Epithelial cell of prostate (primary cell): ENCODE data around the gene ATP7A.
"Not testable (repeated sequence)": the region's sequence is repeated elsewhere in the genome, so short reads cannot be mapped to it uniquely, and the experiment has no call there.

Experiments
- DNase-seq: peaks from one replicate; pipeline ENCODE4 v3.0.0-alpha.2; 2011; ENCODE audit warnings: low read depth, low spot score
- H3K27ac ChIP-seq: fragments of 450-650 bp; 2 replicates; pipeline ENCODE4 v1.5.1; 2017; ENCODE audit warnings: mild to moderate bottlenecking

Gene ATP7A

DNA sequence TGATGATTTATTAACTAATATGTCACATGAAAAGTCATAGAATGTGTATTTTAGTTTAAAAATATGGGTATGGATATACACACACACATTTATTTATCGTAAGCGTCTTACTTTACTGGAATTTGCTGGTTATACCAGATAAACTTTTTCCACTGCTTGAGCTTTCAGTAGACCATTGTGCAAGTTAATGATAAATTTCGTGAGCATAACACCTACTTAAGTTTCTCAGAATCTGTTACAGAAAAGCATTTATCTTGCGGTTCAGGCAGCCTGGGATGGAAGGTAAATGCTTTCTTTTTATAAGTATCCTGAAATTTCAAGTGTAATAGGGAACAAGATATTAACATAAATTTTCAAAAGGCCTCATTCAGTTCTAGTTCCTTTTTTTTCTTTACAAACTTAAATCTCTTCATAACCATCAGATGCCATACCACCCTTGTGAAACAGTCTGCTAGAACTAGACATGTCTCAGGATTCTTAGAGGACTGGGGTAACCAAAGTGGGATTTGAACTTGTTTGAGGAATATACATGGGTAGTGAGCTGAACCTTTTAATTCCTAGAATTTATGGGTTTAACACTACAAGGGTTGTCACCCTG, 27.7 kb downstream of the ATP7A start:
- H3K27ac ChIP-seq, result no peak overlapping the region
- DNase-seq, result no peak

DNA sequence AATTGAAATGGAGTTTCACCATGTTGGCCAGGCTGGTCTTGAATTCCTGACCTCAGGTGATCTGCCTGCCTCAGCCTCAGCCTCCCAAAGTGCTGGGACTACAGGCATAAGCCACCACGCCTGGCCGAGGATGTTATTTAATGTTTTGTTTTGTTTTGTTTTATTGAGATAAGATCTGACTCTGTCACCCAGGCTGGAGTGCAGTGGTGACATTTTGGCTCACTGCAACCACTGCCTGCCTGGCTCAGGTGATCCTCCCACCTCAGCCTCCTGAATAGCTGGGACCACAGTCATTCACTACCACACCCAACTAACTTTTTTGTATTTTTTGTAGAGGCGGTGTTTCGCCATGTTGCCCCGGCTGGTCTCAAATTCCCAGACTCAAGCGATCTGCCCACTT, 34.5 kb downstream of the ATP7A start:
- not testable (repeated sequence) for H3K27ac ChIP-seq, DNase-seq

DNA sequence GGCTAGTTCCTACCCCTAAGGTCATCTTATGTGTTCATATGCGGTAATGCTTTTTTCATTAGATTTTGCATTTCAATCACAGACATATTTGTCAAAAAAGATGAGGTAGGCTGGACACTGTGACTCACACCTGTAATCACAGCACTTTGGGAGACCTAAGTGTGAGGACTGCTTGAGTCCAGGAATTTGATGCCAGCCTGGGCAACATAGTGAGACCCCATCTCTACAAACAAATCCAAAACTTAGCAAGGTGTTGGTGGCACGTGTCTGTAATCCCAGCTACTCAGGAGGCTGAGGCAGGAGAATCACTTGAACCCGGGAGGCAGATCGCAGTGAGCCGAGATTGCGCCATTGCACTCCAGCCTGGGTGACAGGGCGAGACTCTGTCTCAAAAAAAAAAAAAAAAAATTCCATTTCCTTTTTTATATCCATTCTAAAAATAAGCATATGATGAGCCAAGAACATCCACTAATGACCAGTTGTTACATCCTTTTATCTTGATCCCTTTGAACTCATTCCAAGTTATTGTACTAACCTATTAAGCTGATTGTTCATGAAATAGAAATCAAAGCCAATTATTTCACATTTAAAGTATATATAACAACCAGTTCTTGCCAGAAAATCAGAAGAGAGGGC, 35.5 kb downstream of the ATP7A start:
- H3K27ac ChIP-seq, result no peak overlapping the region
- no peak for DNase-seq

DNA sequence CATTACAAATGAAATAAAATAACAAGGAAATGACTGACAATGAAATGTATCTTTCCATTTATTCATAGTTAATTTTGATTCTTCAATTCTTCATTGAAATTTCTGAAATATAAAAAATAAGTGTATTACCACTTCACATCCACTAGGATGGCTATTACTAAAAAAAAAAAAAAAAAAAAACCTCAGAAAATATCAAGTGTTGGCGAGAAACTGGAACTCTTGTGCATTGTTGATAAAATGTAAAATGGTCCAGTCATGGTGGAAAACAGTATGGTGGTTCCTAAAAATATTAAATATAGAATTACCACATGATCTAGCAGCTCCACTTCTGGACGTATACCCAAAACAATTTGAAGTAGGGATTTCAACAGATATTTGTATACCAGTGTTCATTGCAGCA, 36.1 kb downstream of the ATP7A start:
- no peak for DNase-seq
- no peak overlapping the region for H3K27ac ChIP-seq

DNA sequence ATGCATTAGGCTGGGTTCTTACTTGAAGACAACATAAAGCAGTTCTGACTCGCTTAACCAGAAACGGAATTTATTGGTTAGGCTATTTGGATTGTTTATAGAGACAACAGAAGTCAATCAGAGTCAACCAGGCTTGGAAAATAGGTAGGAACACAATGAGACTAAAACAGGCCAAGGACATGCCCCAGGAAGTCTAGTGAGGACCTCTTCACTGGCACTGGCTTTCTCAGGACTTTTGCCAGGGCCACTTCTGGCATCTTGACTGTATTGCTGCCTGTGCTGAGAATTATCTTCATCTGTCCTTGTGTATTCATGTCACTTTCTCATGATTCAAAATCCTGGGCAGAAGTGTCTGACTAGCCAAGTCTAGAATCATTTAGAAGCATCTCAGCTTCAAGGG, 39.3 kb downstream of the ATP7A start:
- no peak for DNase-seq
- no peak overlapping the region for H3K27ac ChIP-seq

DNA sequence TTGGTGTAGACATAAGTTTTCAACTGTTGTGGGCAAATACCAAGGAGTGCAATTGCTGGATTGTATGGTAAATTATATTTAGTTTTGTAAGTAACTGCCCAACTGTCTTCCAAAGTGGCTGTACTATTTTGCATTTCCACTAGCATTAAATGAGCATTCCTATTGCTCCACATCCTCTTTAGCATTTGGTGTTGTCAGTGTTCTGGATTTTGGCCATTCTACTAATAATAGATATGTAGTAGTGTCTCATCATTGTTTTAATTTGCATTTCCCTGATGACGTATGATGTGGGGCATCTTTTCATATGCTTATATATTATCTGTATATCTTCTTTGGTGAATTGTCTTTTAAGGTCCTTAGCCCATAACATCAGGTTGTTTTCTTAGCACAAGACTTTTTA, 41.7 kb downstream of the ATP7A start:
- H3K27ac ChIP-seq, result no peak overlapping the region
- DNase-seq, result no peak

DNA sequence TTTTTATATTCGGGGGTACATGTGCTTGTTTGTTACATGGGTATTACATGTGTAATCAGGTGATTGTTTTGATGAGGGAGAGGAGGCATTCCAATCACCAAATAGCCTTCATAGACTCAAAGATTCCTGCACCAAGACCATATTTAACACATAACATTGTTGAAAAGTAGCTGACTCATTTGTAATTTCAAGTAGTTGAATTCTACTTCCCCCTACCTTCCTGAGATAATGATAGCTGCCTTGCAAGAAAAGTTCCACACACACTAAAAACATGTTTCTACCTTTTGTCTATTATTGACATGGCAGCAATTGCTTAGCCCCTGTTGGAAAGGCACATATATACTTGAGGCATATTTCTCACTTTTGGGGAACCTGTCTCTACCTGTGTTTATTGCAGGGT, 42.8 kb downstream of the ATP7A start:
- peak overlapping the region; percentile 13 for H3K27ac ChIP-seq
- DNase-seq, result no peak

DNA sequence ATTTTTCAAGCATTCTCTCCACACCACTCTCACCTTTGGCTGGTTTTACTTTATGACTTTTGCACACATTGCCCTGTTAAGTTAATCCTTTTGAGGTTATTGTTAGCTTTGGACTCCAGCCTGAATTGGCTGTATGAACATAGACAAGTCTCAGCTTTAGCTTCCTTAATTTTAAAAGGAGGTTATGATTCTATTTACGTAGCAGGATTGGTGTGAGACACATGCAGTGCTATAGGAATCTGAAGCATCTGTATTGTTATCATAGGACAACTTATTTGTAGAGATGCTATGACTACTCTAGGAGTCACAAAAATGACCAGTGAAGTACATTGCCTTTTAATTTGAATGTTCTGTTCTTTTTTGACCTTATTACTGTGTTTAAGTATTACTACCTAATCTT, 43.2 kb downstream of the ATP7A start:
- DNase-seq, result peak; percentile 6
- H3K27ac ChIP-seq, result peak overlapping the region; percentile 13

DNA sequence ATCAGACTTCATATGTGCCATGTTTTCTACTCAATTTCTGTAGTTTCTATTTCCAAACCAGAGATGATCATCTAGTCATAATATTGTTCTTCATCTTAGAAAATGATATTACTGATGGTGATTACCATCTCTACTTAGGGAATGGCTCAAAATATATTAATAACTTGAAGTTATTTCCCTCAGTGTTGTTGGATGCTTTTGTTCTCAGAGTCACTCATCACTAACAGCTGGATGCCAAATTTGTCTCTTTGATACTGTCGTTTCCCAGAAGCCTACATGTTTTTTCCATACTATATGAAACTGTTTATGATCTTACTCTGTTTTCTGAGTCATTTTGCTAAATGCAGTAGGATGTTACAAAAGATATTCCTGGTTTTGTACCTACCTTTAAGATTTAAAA, 50.1 kb downstream of the ATP7A start:
- H3K27ac ChIP-seq, result no peak overlapping the region
- DNase-seq, result no peak

DNA sequence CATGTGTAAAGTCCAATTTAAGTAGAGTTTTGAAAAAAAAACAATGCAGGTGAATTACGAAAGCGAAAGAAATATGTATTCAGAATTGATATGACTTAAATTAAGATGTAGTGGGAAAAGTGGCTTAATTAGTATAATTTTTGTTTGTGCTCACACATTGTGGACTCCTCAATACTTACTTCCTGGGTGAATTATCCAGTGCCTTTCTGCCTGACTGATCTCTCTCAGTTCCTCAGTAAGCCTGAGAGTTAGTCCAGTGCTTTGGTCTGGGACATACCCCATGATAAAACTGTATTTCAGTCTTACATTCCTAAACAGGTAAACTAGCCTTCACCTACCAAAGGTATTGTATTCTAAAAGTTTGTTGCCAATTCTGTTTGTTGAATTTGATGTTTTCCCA, 50.6 kb downstream of the ATP7A start:
- H3K27ac ChIP-seq, result no peak overlapping the region
- no peak for DNase-seq

DNA sequence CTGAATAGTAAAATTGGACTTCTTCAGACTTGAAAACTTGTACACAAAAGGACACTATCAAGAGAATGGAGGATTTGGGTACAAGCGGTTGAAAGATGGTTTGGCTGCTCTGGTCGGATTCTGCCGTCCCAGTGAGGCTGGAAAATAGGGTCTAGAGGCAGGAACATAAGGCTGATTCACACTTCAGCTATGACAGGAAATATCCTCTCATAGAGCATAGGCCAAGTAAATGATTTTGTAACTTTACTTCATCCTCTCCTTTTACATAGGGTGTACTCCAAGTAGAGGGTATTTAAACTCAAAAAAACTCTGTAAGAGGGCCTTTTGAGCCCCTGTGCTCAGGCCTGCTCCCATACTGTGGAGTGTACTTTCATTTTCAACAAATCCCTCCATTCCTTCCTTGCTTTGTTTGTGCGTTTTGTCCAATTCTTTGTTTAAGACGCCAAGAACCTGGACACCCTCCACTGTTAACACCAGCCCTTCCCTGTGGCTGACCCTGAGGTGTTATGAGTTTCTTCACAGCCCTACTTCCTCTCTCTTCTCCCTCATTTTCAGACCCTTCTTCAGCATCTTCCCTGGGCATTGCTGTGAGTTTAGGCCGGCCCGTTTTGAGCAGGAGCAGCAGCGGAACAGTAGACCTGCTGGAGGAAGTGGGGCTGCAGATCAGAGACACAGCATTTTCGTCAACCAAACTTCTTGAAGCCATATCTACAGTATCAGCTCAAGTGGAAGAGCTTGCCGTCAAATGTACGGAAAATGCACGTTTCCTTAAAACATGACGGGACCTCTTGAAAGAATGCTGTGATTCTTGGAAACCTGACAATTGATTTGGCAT, 51.8 kb downstream of the ATP7A start:
- H3K27ac ChIP-seq, result no peak overlapping the region
- no peak for DNase-seq

DNA sequence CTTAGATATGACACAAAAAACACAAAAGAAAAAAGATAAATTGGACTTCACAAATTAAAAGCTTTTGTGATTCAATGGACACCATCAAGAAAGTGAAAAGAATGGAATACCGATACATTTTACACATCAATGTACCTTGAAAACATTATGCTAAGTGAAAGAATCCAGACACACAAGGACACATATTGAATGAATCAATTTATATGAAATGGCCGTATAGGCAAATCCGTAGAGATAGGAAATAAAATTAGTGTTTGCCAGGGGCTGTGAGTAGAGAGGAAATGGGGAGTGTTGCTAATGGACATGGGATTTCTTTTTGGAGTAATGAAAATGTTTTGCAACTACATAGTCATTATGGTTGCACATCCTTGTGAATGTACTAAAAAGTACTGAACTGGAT, 55.9 kb downstream of the ATP7A start:
- H3K27ac ChIP-seq, result no peak overlapping the region
- no peak for DNase-seq

DNA sequence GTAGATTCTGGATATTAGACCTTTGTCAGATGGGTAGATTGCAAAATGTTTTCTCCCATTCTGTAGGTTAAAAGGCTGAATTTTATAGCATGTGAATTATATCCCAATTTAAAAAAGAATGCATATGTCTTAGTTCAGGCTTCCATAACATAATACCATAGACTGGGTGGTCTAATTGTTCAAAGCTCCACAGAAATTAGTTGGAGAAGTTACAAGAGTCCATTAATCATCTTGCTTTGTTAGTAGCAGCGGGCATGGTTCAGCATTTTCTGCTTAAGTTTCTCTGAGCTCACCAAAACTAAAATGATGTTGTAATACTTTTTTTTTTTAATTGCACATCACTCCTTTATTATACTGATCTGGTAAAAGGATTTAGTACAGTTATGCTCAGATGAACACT, 57.1 kb downstream of the ATP7A start:
- H3K27ac ChIP-seq, result no peak overlapping the region
- DNase-seq, result no peak

DNA sequence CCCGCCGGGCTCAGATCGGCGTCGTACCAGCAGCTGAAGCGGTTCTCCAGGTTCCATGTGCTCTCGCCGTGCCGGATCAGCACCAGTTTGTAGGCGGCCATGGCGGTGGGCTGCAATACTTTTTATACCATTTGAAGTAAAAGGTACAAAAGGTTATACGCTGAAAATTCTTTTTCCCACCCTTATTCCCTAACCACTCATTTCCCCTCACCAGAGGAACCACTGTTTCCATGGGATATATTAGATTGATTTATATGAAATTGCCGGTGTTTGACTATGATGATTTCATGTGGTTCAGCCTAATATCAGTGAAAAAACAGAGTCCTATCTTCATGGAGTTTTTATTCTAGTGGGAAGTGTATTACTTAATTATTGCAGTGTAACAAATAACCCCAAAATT, 59.0 kb downstream of the ATP7A start, which contains the start of gene PGAM4:
TSS of gene PGAM4 (minus strand) at position 101 of the 400 bp plus-strand sequence. CDS start at position 101, 0 bp downstream.
- DNase-seq, result no peak
- H3K27ac ChIP-seq, result no peak within 1 kb of the TSS

DNA sequence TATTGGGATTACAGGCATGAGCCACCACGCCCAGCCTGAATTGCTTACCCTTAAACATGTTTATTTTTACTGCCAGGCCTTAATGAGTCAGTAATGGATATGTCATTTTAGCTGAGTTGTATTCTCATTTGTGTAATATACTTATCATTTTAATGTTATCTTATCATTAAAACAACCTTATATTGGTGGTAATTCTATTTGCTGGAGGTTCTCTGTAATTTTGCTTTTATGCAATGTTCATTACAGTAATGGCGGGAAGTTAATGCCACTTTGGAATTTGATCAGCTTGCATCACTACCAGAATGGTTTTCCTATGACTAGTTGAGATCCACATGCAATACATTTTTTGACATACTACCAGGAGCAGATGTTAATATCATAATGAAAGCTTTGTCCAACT, 65.3 kb downstream of the ATP7A start:
- no peak for DNase-seq

DNA sequence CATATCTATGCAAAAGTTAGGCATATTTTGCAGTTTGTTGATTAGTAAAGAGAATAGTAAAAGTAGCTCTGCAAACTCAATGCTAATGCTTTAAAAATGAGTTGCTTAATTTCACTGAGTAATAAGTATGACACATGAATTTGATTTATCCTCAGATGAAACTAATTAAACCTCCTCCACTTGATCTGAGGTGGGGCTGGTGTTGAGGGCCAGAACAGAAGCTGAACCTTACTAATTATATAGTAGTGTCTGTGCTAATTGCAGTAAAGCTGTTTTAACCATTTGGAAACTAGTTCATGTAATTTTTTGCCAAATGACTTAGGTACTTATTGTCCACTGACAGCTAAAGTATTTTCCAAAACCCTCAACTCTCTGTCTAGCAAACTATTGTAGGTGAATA, 66.6 kb downstream of the ATP7A start:
- no peak for DNase-seq
- H3K27ac ChIP-seq, result no peak overlapping the region

More for the DNA sequence above, 65.3 kb downstream of the ATP7A start:
- no peak overlapping the region for H3K27ac ChIP-seq

DNA sequence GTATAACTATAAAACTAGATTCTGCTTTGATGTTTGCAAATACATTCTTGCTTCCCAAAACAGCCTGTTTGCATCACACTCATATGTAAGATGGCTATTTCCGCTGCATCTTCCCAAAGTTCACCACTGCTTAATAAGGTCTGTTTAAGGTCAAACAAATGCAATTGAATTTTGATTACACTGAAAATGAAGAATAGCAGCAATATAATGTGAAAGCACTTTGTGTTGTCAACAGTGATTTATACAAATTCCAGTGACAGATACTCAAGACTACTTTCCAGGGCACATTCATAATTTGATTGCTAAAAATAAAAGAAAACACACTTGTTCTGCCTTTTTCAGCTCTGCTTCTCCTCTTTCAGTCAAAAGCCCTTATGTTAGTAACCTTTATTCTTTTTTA, 67.0 kb downstream of the ATP7A start:
- no peak for DNase-seq
- H3K27ac ChIP-seq, result no peak overlapping the region

DNA sequence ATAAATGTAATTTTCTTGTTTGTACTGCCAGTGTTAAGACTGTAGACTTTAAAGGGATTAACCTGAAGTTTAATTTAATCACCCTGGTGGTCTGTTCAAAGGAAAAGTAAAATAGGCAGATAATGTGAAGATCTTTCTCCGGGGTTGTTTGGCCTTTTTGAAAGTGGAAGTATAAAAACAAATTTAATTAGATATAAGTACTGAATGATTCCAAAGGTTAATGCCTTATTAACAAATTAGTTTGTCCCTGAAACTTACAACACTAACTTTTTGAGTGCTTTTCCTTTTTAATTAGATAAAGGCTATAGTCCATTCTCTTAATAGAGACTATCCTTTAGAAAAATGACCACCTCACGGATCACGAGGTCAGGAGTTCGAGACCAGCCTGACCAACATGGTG, 69.4 kb downstream of the ATP7A start:
- H3K27ac ChIP-seq, result no peak overlapping the region
- DNase-seq, result no peak

DNA sequence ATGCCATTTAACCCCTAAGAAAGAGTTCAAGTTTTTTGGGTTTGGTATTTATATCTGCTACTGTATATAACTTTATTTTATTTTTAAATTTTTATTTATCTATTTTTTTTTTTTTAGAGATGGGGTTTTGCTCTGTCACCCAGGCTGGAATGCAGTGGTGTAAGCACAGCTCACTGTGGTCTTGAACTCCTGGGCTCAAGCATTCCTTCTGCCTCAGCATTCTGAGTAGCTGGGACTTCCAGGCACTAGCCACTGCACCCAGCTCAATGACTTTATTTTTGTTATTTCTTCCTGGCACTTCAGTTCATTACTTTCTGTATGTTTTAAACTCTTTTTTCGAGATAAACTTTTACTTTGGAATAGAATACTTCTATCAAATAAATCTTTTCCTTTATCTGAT, 101.4 kb downstream of the ATP7A start:
- no peak overlapping the region for H3K27ac ChIP-seq
- DNase-seq, result no peak

DNA sequence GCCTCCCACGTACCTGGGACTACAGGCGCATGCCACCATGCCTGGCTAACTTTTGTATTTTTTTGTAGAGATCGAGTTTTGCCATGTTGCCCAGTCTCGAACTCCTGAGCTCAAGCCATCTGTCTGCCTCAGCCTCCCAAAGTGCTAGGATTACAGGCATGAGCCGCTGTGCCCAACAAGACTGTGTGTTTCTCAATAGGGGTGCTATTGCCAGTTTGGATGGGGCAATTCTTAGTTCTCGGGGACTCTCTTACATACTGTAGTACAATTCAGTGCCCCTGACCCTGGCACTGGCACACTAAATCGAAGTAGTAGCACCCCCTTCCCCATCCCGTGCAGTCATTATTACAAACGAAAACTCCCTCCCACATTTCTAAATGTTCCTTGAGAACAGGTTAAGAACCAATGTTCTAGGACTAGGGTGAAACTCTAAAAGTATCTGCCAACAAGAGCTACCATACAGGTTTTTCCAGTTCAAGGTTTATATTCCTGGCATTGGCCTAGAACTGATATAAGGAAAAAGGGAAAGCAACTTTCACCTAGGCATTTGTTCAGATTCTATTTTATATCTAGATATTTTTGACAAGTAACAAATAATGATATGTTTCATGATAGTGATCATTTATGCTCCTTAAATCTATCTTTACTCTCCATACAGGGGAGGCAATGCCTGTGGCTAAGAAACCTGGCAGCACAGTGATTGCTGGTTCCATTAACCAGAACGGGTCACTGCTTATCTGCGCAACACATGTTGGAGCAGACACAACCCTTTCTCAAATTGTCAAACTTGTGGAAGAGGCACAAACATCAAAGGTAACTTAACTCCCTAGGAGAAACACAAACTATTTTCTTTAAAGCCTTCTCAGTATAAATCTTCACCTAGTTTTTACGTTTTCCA, 109.3 kb downstream of the ATP7A start:
- no peak overlapping the region for H3K27ac ChIP-seq
- peak; percentile 22 for DNase-seq
